ENCODE measurements around the gene MFGE8.

Gene MFGE8

GRCh38 chr15:88898736-88899135 is 14.4 kb downstream of the MFGE8 start:
- DNase-seq (ENCODE audit: low read depth, low spot score) = no peak

- no peak for DNase-seq (ENCODE audit: low read depth, low spot score)
Measured at GRCh38 chr15:88897456-88898194, 15.6 kb downstream of the MFGE8 start.

GRCh38 chr15:88897142-88897455 is 16.1 kb downstream of the MFGE8 start:
- no peak for DNase-seq (ENCODE audit: low read depth, low spot score)

- no peak for DNase-seq (ENCODE audit: low read depth, low spot score)
Measured at GRCh38 chr15:88896333-88897033, 16.7 kb downstream of the MFGE8 start.

GRCh38 chr15:88894819-88895767 is 18.1 kb downstream of the MFGE8 start, which contains the start of gene HAPLN3:
Gene HAPLN3 (minus strand): TSS chr15:88895544. CDS start chr15:88887298, 8,246 bp downstream.
- no peak for DNase-seq (ENCODE audit: low read depth, low spot score)

- no peak for DNase-seq (ENCODE audit: low read depth, low spot score)
Measured at GRCh38 chr15:88894348-88894818, 18.8 kb downstream of the MFGE8 start.

- no peak for DNase-seq (ENCODE audit: low read depth, low spot score)
Measured at GRCh38 chr15:88891540-88892254, 21.5 kb downstream of the MFGE8 start.

- no peak for DNase-seq (ENCODE audit: low read depth, low spot score)
Measured at GRCh38 chr15:88890495-88890894, 22.7 kb downstream of the MFGE8 start.

- DNase-seq (ENCODE audit: low read depth, low spot score) = no peak
Measured at GRCh38 chr15:88888719-88889118, 24.5 kb downstream of the MFGE8 start.

- DNase-seq (ENCODE audit: low read depth, low spot score) = no peak
Measured at GRCh38 chr15:88887068-88887580, 26.1 kb downstream of the MFGE8 start.

- DNase-seq (ENCODE audit: low read depth, low spot score) = no peak
Measured at GRCh38 chr15:88882785-88883184, 30.4 kb downstream of the MFGE8 start.

GRCh38 chr15:88881775-88882174 is 31.4 kb downstream of the MFGE8 start:
- no peak for DNase-seq (ENCODE audit: low read depth, low spot score)

GRCh38 chr15:88880944-88881740 is 32.0 kb downstream of the MFGE8 start:
- DNase-seq (ENCODE audit: low read depth, low spot score) = no peak

- no peak for DNase-seq (ENCODE audit: low read depth, low spot score)
Measured at GRCh38 chr15:88878720-88879184, 34.4 kb downstream of the MFGE8 start.

- DNase-seq (ENCODE audit: low read depth, low spot score) = no peak
Measured at GRCh38 chr15:88877906-88878305, 35.3 kb downstream of the MFGE8 start.

GRCh38 chr15:88877415-88877814 is 35.8 kb downstream of the MFGE8 start:
- no peak for DNase-seq (ENCODE audit: low read depth, low spot score)

GRCh38 chr15:88876573-88876972 is 36.6 kb downstream of the MFGE8 start:
- no peak for DNase-seq (ENCODE audit: low read depth, low spot score)

GRCh38 chr15:88874684-88875083 is 38.5 kb downstream of the MFGE8 start:
- DNase-seq (ENCODE audit: low read depth, low spot score) = no peak

GRCh38 chr15:88874275-88874674 is 38.9 kb downstream of the MFGE8 start:
- no peak for DNase-seq (ENCODE audit: low read depth, low spot score)

GRCh38 chr15:88873786-88874185 is 39.4 kb downstream of the MFGE8 start:
- no peak for DNase-seq (ENCODE audit: low read depth, low spot score)

Measured in smooth muscle cell of the brain vasculature (primary cell).